Measurements from ENCODE around the gene LAMP5.

DNA sequence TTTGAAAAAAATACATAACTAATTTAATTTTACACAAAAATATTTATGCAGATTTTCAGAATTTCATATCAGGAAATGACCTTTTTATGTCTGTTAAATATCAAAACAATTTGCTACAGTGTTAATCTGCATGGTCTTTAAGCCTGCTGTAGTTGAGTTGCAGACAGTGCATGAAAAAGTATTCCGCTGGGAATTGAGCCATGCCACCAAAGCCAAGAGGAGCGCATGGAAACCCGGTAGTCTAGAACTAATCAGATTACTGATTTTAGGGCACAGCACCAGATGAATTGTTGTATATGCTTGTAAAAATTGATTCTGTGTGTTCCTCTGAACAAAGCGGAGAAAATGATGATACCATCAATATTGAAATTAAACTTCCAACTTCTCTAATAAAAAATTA, 34.3 kb upstream of the LAMP5 start:
- TF ChIP-seq EP300 (IDR thresholded peaks at IDR 0.05) = no peak
- TF ChIP-seq, protein P1, sequence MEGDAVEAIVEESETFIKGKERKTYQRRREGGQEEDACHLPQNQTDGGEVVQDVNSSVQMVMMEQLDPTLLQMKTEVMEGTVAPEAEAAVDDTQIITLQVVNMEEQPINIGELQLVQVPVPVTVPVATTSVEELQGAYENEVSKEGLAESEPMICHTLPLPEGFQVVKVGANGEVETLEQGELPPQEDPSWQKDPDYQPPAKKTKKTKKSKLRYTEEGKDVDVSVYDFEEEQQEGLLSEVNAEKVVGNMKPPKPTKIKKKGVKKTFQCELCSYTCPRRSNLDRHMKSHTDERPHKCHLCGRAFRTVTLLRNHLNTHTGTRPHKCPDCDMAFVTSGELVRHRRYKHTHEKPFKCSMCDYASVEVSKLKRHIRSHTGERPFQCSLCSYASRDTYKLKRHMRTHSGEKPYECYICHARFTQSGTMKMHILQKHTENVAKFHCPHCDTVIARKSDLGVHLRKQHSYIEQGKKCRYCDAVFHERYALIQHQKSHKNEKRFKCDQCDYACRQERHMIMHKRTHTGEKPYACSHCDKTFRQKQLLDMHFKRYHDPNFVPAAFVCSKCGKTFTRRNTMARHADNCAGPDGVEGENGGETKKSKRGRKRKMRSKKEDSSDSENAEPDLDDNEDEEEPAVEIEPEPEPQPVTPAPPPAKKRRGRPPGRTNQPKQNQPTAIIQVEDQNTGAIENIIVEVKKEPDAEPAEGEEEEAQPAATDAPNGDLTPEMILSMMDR (IDR thresholded peaks at IDR 0.05) = no peak
- no peak for TF ChIP-seq POLR2A (IDR thresholded peaks at IDR 0.05)
- no peak for TF ChIP-seq POLR2AphosphoS5 (IDR thresholded peaks at IDR 0.05)

All from gastroesophageal sphincter (tissue), 3 donors.